Hepatocyte (in vitro differentiated cells): ENCODE measurements around the gene HOXD13. TPM values are rescaled to one million over a fixed set of nuclear protein-coding genes. Genes with fewer than 3 reads are reported as not detected.

ENCODE experiments used
- DNase-seq: peaks from one replicate; pipeline ENCODE4 v3.0.0-alpha.2; 2016; ENCODE audit warnings: low spot score
- H2AFZ ChIP-seq: fragments of 200-600 bp; sonication (generic); 2 replicates; pipeline ENCODE4 v1.6.0; 2016; ENCODE audit warnings: antibody characterized with exemption, mild to moderate bottlenecking
- H3K27ac ChIP-seq: fragments of 200-600 bp; sonication (generic); 2 replicates; pipeline ENCODE4 v1.5.1; 2016; ENCODE audit warnings: mild to moderate bottlenecking
- H3K27me3 ChIP-seq: fragments of 200-600 bp; sonication (generic); 2 replicates; pipeline ENCODE4 v1.6.1; 2016
- H3K36me3 ChIP-seq: fragments of 200-600 bp; sonication (generic); replicated peaks from 2 replicates; pipeline ENCODE4 v1.5.1; 2016; ENCODE audit warnings: low read depth; ENCODE audit not compliant: insufficient read depth
- H3K4me1 ChIP-seq: fragments of 200-600 bp; sonication (generic); 2 replicates; pipeline ENCODE4 v1.5.1; 2016; ENCODE audit warnings: mild to moderate bottlenecking, moderate library complexity; ENCODE audit not compliant: insufficient read depth
- H3K4me2 ChIP-seq: fragments of 200-600 bp; sonication (generic); 2 replicates; pipeline ENCODE4 v1.6.0; 2016
- H3K4me3 ChIP-seq: fragments of 200-600 bp; sonication (generic); 2 replicates; pipeline ENCODE4 v1.5.1; 2016; ENCODE audit warnings: mild to moderate bottlenecking
- H3K79me2 ChIP-seq: fragments of 200-600 bp; sonication (generic); 2 replicates; pipeline ENCODE4 v1.6.0; 2017; ENCODE audit warnings: mild to moderate bottlenecking
- H3K9me2 ChIP-seq: fragments of 200-600 bp; sonication (generic); replicated peaks from 2 replicates; pipeline ENCODE4 v1.6.0; 2017; ENCODE audit warnings: mild to moderate bottlenecking; ENCODE audit not compliant: insufficient read depth
- H3K9me3 ChIP-seq: fragments of 200-600 bp; sonication (generic); 2 replicates; pipeline ENCODE4 v1.5.1; 2016; ENCODE audit warnings: low read depth, mild to moderate bottlenecking
- H4K20me1 ChIP-seq: fragments of 200-600 bp; sonication (generic); 2 replicates; pipeline ENCODE4 v1.6.0; 2016; ENCODE audit warnings: mild to moderate bottlenecking; ENCODE audit not compliant: insufficient read depth, poor library complexity, severe bottlenecking
- EZH2 ChIP-seq: fragments of 200-600 bp; sonication (generic); IDR thresholded peaks from 2 replicates; pipeline ENCODE4 v1.6.1; 2016; ENCODE audit warnings: antibody characterized with exemption, mild to moderate bottlenecking, borderline replicate concordance
- EZH2phosphoT487 ChIP-seq: fragments of 200-600 bp; sonication (generic); IDR thresholded peaks from one replicate; pipeline ENCODE4 v1.6.1; 2018; ENCODE audit warnings: antibody characterized with exemption, mild to moderate bottlenecking, low read depth, moderate library complexity; ENCODE audit not compliant: unreplicated experiment, severe bottlenecking
- WGBS: methylation state at CpG from one replicate; pipeline ENCODE4 v1.1.6; 2016; ENCODE audit warnings: low lambda C conversion rate; ENCODE audit errors: missing lambda C conversion rate; 5-methylcytosine and 5-hydroxymethylcytosine counted together
- polyA plus RNA-seq: library from polyadenylated mRNA; unstranded; fragments of >200 nt; fragmentation: Nextera tagmentation; extraction: Ambion mirVana; gene quantifications from 2 replicates; pipeline ENCODE4 v1.2.1, GENCODE V29; 2016
- total RNA-seq: library from RNA; depleted of rRNA; stranded (reverse); fragments of >200 nt; gene quantifications from 2 replicates; pipeline ENCODE4 v1.2.3, GENCODE V29; 2014
- TF ChIP-seq, protein P1 (sequence below): fragments of 200-600 bp; sonication (generic); IDR thresholded peaks from 2 replicates; pipeline ENCODE4 v1.5.1; 2016; ENCODE audit warnings: antibody characterized with exemption, mild to moderate bottlenecking; ENCODE audit not compliant: poor library complexity

The HOXD13 gene
- total and polyA plus RNA-seq, 2 experiments from 2014 or later = 24.7 to 37.2 TPM

DNA sequence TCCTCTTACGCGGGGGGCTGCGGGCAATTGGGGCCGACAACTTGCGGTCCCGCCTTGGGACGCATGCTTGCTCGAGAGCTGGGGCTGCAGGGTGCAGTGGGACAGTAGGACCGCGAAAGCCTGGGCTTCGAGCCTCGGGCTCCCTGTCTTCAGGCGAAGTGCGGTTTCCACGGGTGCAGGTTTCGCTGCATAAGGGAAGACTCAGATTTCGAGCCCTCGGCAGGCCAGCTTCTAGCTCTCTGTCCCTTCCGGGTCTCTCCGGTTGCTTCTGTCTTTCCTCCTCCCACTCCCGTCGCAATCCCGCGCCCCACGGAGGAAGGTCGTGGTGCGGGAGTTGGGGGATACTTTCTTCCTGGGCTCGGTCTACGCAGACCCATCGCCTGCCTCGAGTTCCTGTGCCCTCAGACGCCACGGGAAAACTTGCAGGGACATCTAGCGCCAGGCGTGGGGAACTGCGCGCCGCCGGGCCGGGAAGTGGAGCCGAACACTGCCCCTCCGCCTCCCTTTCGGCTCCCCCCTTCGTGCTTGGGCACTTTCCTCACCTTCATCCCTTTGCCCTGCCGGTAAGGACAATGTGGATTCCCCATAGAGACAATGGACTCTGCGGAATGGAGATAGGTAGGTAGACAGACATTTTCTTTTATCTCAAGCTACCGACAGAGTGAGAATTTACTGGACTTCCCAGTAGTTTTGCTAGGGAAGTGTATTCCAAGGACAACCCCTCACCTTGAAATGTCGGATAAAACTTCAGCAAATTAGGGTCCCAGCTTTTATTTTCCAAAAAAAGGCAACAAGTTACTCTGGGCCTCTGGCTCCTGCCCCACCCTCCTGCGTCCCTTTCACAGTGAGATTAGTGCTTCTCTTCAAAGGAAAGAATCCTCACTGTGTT is 4.2 kb upstream of the HOXD13 start:
- Histone ChIP-seq H4K20me1 (no peaks in the 10 kb centered on the region), H3K27ac (peak overlapping the region; percentile 48), H3K79me2 (peaks cover 53% of the 10 kb centered on the region), H3K9me3 (no peaks in the 10 kb centered on the region), H3K27me3 (peaks cover 95% of the 10 kb centered on the region), H3K4me2 (peak overlapping the region; percentile 88), H3K9me2 (no peaks in the 10 kb centered on the region), H3K36me3 (no peaks in the 10 kb centered on the region), H3K4me1 (peaks cover 9% of the 10 kb centered on the region), H3K4me3 (peak overlapping the region; percentile 50), H2AFZ (peak overlapping the region; percentile 59)
- TF ChIP-seq, protein P1, sequence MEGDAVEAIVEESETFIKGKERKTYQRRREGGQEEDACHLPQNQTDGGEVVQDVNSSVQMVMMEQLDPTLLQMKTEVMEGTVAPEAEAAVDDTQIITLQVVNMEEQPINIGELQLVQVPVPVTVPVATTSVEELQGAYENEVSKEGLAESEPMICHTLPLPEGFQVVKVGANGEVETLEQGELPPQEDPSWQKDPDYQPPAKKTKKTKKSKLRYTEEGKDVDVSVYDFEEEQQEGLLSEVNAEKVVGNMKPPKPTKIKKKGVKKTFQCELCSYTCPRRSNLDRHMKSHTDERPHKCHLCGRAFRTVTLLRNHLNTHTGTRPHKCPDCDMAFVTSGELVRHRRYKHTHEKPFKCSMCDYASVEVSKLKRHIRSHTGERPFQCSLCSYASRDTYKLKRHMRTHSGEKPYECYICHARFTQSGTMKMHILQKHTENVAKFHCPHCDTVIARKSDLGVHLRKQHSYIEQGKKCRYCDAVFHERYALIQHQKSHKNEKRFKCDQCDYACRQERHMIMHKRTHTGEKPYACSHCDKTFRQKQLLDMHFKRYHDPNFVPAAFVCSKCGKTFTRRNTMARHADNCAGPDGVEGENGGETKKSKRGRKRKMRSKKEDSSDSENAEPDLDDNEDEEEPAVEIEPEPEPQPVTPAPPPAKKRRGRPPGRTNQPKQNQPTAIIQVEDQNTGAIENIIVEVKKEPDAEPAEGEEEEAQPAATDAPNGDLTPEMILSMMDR = peak; percentile 78
- TF ChIP-seq EZH2phosphoT487 = no peak
- peak; percentile 78 for TF ChIP-seq EZH2
- DNase-seq = peak; percentile 76
- 5% methylated on average over 49 of the region's 49 CpGs for WGBS

DNA sequence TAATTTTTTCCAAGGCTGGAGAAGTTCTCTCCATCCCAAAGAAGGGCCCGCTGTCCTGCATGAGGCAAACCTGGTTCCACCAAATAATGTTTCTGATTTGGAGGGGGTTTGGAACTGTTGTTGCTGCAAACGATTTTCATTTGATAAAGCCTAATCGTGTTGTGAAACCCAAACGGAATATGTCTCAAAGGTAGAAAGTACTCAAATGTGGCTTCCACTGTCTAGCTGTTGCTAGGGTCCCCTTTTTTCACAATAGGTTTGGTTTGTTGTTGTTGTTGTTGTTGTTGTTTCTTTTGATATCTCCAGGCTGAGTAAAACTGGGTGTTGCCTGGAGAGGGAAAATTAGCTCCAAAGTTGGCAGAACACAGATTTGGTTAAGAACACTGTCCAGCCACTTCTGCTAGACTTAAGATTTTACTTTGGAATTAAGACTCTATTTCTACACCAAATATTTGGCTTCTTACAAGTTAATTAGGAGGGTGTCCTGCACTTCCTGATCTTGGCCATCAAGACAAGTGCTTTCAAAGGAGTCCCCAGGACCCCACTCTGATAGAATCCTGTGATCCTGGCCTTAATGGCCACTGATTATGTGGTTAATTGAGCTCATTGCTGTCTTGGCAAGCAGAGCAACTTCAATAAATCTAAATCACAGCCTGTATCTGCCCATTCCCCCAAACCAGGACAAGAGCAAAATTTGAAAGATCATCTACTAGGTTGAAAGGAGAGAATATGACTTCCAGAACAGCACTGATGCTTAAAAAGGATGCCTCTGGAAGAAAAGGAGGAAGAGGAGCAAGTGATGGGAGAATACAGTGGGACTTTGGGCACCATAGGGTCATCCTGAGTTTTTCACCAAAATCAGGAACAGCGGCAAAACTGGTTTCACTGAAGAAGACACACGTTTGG is 3.3 kb upstream of the HOXD13 start:
- 36% methylated on average over 6 of the region's 6 CpGs for whole genome bisulfite sequencing
- Histone ChIP-seq H3K9me3 (no peaks in the 10 kb centered on the region), H3K4me3 (no peak overlapping the region), H3K27ac (no peak overlapping the region), H4K20me1 (peaks cover 7% of the 10 kb centered on the region), H3K9me2 (no peaks in the 10 kb centered on the region), H3K4me1 (peaks cover 9% of the 10 kb centered on the region), H3K27me3 (peaks cover 95% of the 10 kb centered on the region), H3K36me3 (no peaks in the 10 kb centered on the region), H2AFZ (no peak overlapping the region), H3K4me2 (peak overlapping the region; percentile 88), H3K79me2 (peaks cover 54% of the 10 kb centered on the region)
- TF ChIP-seq EZH2 (no peak), EZH2phosphoT487 (no peak)
- TF ChIP-seq, protein P1 = no peak
- no peak for DNase-seq

DNA sequence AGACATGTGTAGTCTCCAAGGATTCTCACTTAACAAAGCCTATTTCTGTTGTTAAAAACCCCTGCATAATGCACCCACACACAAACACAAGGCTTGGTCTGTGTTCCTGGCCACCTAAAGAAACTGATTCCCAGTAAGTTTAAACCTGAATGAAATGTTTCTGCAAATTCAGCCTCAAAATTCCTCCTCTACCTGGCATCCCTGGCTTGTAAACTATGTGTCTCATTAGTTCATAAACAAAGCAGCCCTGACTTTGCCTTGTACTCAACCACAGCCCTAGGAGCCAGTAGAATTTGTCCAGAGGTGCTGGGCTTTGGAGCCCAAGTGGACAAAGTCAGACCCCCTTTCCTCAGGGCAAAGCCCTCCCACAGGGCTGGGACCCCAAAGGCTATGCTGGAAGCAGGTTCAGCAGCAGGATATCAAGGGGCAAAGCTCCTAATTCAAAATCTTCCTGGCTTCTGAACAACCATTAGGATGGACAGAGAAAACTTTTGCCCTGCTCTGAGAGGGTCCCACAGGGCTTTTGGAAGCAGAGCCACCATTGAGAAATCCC is 2.6 kb upstream of the HOXD13 start:
- Histone ChIP-seq H3K4me2 (peak overlapping the region; percentile 88), H3K4me1 (peaks cover 9% of the 10 kb centered on the region)
- TF ChIP-seq, protein P1 = no peak
- TF ChIP-seq EZH2phosphoT487 = no peak
- peak; percentile 39 for TF ChIP-seq EZH2

More for the DNA sequence above, 2.6 kb upstream of the HOXD13 start:
- H3K27ac ChIP-seq = no peak overlapping the region
- H3K36me3 ChIP-seq = no peaks in the 10 kb centered on the region
- H3K9me3 ChIP-seq = no peaks in the 10 kb centered on the region
- H3K79me2 ChIP-seq = peaks cover 61% of the 10 kb centered on the region
- H3K9me2 ChIP-seq = no peaks in the 10 kb centered on the region
- H3K4me3 ChIP-seq = no peak overlapping the region
- H4K20me1 ChIP-seq = peaks cover 14% of the 10 kb centered on the region
- H3K27me3 ChIP-seq = peaks cover 95% of the 10 kb centered on the region
- no peak for DNase-seq
- H2AFZ ChIP-seq = no peak overlapping the region
